HepG2 (cell line): ENCODE results near the gene EMILIN1. TPM values are rescaled to one million over a fixed set of nuclear protein-coding genes. Genes with fewer than 3 reads are reported as not detected.
A peak's percentile ranks its signal among the peaks of the same experiment; 100 is the strongest.

Experiments used
- AHR ChIP-seq: IDR thresholded peaks from 2 replicates; pipeline ENCODE4 v1.6.1; 2018; ENCODE audit warnings: missing genetic modification reagents, missing compliant biosample characterization
- CBX5 ChIP-seq: sonication (generic); formaldehyde crosslinking; IDR thresholded peaks from 2 replicates; pipeline ENCODE4 v1.4.0; 2020; ENCODE audit warnings: missing genetic modification reagents, borderline replicate concordance
- FIP1L1 ChIP-seq: fragments of 200-400 bp; formaldehyde crosslinking; IDR thresholded peaks from 2 replicates; pipeline ENCODE4 v1.6.1; 2018; ENCODE audit warnings: low read depth, mild to moderate bottlenecking, low read length, moderate library complexity, borderline replicate concordance; ENCODE audit not compliant: insufficient read depth
- HNF4G ChIP-seq, 2 experiments: sonication (generic) in 1 of 2; formaldehyde crosslinking in 1 of 2; IDR thresholded peaks; 2 replicates each; pipeline versions ENCODE4 v1.4.0 to v1.6.1; 2011 to 2020; ENCODE audit warnings: borderline replicate concordance in 2 of 2, low read depth in 2 of 2, mild to moderate bottlenecking in 2 of 2, low read length in 1 of 2, missing genetic modification reagents in 1 of 2, moderate library complexity in 1 of 2
- KMT2B ChIP-seq: IDR thresholded peaks from 2 replicates; pipeline ENCODE4 v1.6.1; 2016; ENCODE audit warnings: missing genetic modification reagents, missing compliant biosample characterization
- MYC ChIP-seq: sonication (generic); formaldehyde crosslinking; IDR thresholded peaks from 2 replicates; pipeline ENCODE4 v1.9.0; 2021; ENCODE audit warnings: missing genetic modification reagents, borderline replicate concordance
- MYNN ChIP-seq: sonication (generic); formaldehyde crosslinking; IDR thresholded peaks from 2 replicates; pipeline ENCODE4 v1.4.0; 2020; ENCODE audit warnings: mild to moderate bottlenecking, low read depth, missing genetic modification reagents
- PLRG1 ChIP-seq: fragments of 450-650 bp; conservative IDR thresholded peaks from 2 replicates; pipeline ENCODE4 v1.6.1; 2016
- SIX1 ChIP-seq: sonication (generic); formaldehyde crosslinking; IDR thresholded peaks from 2 replicates; pipeline ENCODE4 v1.4.0; 2020; ENCODE audit warnings: missing genetic modification reagents, borderline replicate concordance
- TCF7L2 ChIP-seq: IDR thresholded peaks from 2 replicates; pipeline ENCODE4 v1.6.1; 2011; ENCODE audit warnings: mild to moderate bottlenecking, low read depth, low read length, moderate library complexity
- TSC22D2 ChIP-seq: sonication (generic); formaldehyde crosslinking; IDR thresholded peaks from 2 replicates; pipeline ENCODE4 v1.5.1; 2020; ENCODE audit warnings: missing genetic modification reagents, mild to moderate bottlenecking, borderline replicate concordance
- ZBTB2 ChIP-seq: sonication (generic); formaldehyde crosslinking; IDR thresholded peaks from 2 replicates; pipeline ENCODE4 v1.8.0; 2022; ENCODE audit warnings: low read depth, missing genetic modification reagents
- ZNF143 ChIP-seq: sonication (generic); formaldehyde crosslinking; IDR thresholded peaks from 2 replicates; pipeline ENCODE4 v1.4.0; 2020; ENCODE audit warnings: missing genetic modification reagents
- ZNF432 ChIP-seq: sonication (generic); formaldehyde crosslinking; IDR thresholded peaks from 2 replicates; pipeline ENCODE4 v1.5.0; 2020; ENCODE audit warnings: missing genetic modification reagents, mild to moderate bottlenecking, borderline replicate concordance
- ZNF564 ChIP-seq: sonication (generic); formaldehyde crosslinking; IDR thresholded peaks from 2 replicates; pipeline ENCODE4 v1.8.1; 2023; ENCODE audit warnings: mild to moderate bottlenecking, missing genetic modification reagents
- ZNF687 ChIP-seq: sonication (generic); formaldehyde crosslinking; IDR thresholded peaks from 2 replicates; pipeline ENCODE4 v1.5.1; 2020; ENCODE audit warnings: mild to moderate bottlenecking, missing genetic modification reagents, moderate library complexity
- polyA plus RNA-seq, 8 experiments: library from polyadenylated mRNA; depleted of rRNA in 3 of 8; stranded (reverse) in 7 of 8; unstranded in 1 of 8; fragments of >200 nt; fragmentation: Illumina TruSeq in 4 of 8; extraction: Trizol in 4 of 8; gene quantifications; 2 replicates each; pipeline versions ENCODE4 v1.2.1 to v1.2.3, GENCODE V29; 2011 to 2016; ENCODE audit warnings: low read depth in 4 of 8, missing spikeins in 1 of 8, mixed read lengths in 1 of 8; ENCODE audit not compliant: insufficient read depth in 1 of 8
- total RNA-seq, 5 experiments: library from RNA; depleted of rRNA; stranded (reverse); fragments of >200 nt; fragmentation: Illumina TruSeq; extraction: Trizol; gene quantifications; 2 replicates each; pipeline ENCODE4 v1.2.3, GENCODE V29; 2016; ENCODE audit warnings: low read depth in 1 of 5
- TF ChIP-seq, protein P1 (sequence below): sonication (generic); formaldehyde crosslinking; IDR thresholded peaks from 2 replicates; pipeline ENCODE4 v1.9.0; 2021; ENCODE audit warnings: missing genetic modification reagents, mild to moderate bottlenecking, borderline replicate concordance
- TF ChIP-seq, protein P2 (sequence below): sonication (generic); formaldehyde crosslinking; IDR thresholded peaks from 2 replicates; pipeline ENCODE4 v1.4.0; 2020; ENCODE audit warnings: missing genetic modification reagents
- TF ChIP-seq, protein P3 (sequence below): IDR thresholded peaks from 2 replicates; pipeline ENCODE4 v1.6.1; 2016

The EMILIN1 gene
- total and polyA plus RNA-seq, 2 of the 13 experiments (the other 11 are each of a cell fraction or from before 2014, with no cell fraction given), result 8.1 to 9.7 TPM

DNA sequence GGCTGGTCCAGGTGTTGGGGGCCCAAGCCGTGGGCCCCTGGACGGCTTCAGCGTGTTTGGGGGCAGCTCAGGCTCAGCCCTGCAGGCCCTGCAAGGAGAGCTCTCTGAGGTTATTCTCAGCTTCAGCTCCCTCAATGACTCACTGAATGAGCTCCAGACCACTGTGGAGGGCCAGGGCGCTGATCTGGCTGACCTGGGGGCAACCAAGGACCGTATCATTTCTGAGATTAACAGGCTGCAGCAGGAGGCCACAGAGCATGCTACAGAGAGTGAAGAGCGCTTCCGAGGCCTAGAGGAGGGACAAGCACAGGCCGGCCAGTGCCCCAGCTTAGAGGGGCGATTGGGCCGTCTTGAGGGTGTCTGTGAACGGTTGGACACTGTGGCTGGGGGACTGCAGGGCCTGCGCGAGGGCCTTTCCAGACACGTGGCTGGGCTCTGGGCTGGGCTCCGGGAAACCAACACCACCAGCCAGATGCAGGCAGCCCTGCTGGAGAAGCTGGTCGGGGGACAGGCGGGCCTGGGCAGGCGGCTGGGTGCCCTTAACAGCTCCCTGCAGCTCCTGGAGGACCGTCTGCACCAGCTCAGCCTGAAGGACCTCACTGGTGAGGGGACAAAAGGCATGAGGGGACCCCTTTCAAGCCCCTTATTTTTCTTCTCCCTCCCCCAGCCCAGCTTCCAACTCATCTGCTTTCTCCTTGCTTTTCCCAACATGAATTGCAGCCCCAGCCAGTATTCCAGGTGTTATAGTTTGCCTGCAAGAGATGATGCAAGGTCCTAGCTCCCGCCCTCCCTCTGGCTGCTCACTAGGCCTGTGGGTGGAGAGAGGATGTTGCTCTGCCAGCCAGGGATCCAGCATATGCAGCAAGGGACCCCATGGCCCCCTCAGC, 5.2 kb downstream of the EMILIN1 start (continued):
- TF ChIP-seq CBX5 (CRISPR knock-in tag), result 0 out of 2 replicates have a peak, but pooled peaks have one; percentile 12
- TF ChIP-seq, protein P1, sequence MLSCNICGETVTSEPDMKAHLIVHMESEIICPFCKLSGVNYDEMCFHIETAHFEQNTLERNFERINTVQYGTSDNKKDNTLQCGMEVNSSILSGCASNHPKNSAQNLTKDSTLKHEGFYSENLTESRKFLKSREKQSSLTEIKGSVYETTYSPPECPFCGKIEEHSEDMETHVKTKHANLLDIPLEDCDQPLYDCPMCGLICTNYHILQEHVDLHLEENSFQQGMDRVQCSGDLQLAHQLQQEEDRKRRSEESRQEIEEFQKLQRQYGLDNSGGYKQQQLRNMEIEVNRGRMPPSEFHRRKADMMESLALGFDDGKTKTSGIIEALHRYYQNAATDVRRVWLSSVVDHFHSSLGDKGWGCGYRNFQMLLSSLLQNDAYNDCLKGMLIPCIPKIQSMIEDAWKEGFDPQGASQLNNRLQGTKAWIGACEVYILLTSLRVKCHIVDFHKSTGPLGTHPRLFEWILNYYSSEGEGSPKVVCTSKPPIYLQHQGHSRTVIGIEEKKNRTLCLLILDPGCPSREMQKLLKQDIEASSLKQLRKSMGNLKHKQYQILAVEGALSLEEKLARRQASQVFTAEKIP (CRISPR knock-in tag), result no peak
- no peak for TF ChIP-seq MYNN
- TF ChIP-seq ZNF432, result no peak
- TF ChIP-seq ZBTB2, result no peak
- TF ChIP-seq KMT2B (CRISPR knock-in tag), result no peak
- TF ChIP-seq SIX1 (CRISPR knock-in tag), result no peak
- TF ChIP-seq FIP1L1, result no peak
- 0 out of 2 replicates have a peak, but pooled peaks have one; percentile 24 for TF ChIP-seq ZNF143 (CRISPR knock-in tag)
- no peak for TF ChIP-seq TCF7L2
- peak; percentile 59; the same call in 1 of the 2 replicates for TF ChIP-seq MYC (CRISPR knock-in tag)
- TF ChIP-seq ZNF687 (CRISPR knock-in tag), result peak; percentile 48; the same call in 1 of the 2 replicates
- TF ChIP-seq, protein P2, sequence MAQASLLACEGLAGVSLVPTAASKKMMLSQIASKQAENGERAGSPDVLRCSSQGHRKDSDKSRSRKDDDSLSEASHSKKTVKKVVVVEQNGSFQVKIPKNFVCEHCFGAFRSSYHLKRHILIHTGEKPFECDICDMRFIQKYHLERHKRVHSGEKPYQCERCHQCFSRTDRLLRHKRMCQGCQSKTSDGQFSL (CRISPR knock-in tag), result no peak
- no peak for TF ChIP-seq TSC22D2
- no peak for TF ChIP-seq ZNF564 (CRISPR knock-in tag)
- TF ChIP-seq PLRG1, result no peak
- TF ChIP-seq, protein P3, sequence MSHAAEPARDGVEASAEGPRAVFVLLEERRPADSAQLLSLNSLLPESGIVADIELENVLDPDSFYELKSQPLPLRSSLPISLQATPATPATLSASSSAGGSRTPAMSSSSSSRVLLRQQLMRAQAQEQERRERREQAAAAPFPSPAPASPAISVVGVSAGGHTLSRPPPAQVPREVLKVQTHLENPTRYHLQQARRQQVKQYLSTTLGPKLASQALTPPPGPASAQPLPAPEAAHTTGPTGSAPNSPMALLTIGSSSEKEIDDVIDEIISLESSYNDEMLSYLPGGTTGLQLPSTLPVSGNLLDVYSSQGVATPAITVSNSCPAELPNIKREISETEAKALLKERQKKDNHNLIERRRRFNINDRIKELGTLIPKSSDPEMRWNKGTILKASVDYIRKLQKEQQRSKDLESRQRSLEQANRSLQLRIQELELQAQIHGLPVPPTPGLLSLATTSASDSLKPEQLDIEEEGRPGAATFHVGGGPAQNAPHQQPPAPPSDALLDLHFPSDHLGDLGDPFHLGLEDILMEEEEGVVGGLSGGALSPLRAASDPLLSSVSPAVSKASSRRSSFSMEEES, result no peak
- TF ChIP-seq HNF4G (IDR thresholded peaks at IDR 0.05; ENCODE audit: borderline replicate concordance, low read depth, low read length), result no peak
- TF ChIP-seq HNF4G (CRISPR knock-in tag; IDR thresholded peaks at IDR 0.05; ENCODE audit: borderline replicate concordance, low read depth), result no peak
- TF ChIP-seq AHR (CRISPR knock-in tag), result peak; percentile 16; the same call in 1 of the 2 replicates
